DLD1 (cell line): Measurements from ENCODE around the gene BOK.

Experiments used
- in situ Hi-C: cut with HindIII; loops from 2 replicates; pipeline ENCODE4 v1.10.0; 2017; ENCODE audit warnings: low sequenced_read_pairs

The BOK gene

DNA sequence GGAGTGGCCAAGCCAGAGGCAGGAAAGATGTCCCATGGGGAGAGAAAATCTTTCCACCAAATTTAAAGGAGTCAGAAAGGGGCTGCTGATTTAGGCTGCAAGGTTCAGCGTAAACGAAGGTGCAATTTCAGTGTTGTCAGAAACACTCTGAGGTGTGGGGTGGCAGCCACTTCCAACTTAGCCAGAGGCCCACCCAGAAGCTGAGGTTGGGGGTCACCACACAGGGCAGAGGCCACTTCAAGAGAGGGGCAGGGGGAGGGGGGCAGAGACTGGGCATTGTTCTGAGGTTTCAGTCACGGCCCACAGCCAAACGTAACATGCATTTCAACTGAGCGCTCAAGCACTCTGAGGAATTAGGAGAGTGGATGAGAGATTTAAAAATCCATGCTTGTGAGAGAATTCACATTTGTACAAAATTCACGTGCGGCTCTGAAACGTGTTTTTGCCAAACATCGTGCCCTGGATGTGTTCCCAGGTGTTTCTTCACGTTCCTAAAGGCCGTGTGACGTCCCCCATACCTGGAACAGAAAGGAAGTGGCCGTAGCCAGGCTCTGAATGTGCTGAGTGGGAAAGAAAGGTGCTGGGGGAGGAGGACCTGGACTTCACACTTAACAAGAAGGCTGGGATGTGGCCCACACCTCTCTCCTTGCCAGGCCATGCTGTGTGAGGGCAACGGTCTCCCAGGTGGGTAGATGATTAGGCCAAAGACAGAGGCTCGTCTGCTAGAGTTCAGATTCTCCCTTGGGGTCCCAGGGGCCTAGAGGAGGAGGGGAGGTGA, 19.5 kb upstream of the BOK start:
- in situ Hi-C loops: no loop called here

DNA sequence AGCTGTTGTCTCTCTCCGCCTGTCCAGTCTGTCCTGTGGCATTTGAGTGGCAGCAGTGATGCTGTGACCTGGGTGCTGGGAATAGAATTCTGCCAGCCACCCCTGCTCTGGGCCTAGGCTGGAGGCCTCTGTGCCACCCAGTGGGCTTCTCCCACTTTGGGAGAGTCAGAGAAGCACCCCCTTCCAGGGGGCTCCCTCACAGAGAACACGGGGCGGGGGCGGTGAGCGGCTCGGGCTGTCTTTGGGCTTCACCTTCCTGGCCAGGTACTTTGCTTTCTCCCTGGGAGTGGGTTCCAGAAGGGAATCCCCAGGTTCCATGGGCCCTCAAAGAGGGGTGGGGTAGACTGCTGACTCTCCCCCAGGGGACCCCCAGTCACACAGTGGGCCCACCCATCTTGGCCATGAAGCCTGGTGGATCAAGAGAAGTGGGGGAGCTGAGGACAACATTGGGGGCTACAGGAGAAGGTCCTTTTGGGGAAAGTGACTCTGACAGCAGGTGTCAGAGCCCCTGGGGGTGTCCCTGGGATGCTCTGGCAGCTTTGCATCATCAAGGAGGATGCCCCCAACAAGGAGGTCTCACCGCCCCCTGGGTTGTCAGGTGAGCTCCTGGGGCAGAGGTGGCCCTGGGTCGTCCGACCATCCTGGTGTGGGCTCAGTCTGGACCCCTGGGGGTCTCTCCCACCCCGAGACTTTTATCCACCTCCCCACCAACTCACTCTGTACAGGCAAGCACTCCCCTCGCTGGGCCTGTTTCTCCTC, 18.8 kb upstream of the BOK start:
- in situ Hi-C loops: no loop called here

DNA sequence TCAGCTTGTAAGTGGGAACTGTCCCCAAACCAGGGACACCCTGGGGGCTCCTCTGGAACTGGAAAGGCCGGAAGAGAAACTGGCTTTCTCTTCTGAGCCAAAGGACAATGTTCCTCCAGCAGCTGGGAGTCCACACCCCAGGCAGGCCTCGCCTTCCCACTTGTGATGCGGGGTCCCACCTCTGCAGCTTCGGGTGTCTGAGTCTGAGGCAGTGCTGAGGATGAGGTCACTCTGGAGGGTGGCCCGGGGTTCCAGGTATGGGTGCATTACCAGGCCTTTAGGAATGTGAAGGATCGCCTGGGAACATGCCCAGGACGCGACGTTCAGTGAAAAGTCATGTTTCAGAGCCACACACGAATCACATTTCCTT, 18.2 kb upstream of the BOK start:
- in situ Hi-C loops: no loop called here

DNA sequence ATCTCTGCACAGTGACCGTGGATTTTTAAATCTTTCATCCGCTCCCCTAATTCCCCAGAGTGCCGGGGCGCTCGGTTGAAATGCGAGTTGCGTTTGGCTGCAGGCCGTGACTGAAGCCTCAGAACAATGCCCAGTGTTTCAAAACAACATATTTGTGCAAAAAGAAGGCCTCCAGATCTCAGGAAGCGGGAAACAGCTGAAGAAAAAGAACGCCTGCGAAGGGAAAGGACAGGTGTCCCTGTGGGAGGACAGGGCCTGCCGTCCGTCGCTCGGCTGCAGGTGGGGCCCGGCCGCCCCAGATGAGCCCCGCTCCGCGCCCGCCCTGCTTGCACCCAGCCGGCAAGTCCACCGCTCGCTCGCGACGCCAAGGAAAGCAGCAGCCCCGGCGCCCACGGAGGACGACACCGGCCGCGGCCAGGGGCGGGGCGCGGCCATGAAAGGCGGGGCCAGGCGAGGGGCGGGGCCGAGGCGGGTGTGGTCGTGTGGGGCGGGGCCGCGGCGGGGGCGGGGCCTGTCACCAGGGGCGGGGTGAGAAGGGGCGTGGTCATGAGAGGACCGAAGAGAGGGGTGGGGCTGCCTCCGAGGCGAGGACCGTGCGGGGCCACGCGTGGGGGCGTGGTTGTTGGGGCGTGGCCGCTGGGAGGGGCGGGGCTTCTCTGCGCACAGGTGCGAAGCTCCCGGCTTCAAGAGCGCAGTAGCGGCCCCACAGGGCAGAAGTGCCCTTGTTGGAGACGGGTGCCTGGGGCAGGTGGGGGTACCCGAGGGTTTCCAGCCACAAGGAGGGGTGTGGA, 17.6 kb upstream of the BOK start:
- in situ Hi-C loops: no loop called here

DNA sequence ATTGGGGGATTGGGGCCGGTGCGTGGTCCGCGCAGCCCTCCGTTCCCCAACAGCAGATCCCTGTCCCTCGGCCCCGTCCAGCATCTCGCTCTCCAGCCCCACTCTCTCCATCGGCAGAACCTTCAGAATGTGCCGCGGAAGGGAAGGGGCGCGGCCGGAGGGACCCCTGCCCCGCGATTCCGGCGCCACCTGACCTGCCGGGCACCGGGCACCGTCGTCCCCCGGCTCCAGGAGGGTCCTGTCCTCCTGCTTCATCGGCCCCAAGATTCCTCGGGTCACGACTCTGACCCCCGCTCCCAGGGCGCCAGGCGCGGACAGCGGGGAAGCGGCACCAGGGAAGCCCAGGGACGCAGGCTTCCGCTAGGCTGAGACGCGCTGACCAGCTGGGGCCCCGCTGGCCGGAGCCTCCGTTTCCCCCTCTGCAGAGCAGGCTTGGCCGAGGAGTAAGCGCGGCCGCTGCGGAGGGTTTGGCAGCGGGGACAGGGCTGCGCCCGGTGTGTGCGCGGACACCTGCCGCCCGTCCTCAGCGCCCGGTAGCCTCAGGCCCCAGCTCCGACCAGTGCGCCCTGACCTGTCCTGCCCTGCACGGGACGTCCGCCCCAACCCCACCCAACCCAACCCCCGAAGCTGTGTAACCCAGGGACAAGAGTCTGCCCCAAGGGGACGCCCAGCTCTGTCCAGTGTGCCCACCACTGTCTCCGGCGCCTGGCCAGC, 16.8 kb upstream of the BOK start:
- in situ Hi-C loops: no loop called here

- in situ Hi-C loops: no loop called here
These were observed 16.3 kb upstream of the BOK start for GRCh38 chr2:241542278-241542605.

GRCh38 chr2:241545106-241545505, 13.4 kb upstream of the BOK start:
- in situ Hi-C loops: no loop called here

DNA sequence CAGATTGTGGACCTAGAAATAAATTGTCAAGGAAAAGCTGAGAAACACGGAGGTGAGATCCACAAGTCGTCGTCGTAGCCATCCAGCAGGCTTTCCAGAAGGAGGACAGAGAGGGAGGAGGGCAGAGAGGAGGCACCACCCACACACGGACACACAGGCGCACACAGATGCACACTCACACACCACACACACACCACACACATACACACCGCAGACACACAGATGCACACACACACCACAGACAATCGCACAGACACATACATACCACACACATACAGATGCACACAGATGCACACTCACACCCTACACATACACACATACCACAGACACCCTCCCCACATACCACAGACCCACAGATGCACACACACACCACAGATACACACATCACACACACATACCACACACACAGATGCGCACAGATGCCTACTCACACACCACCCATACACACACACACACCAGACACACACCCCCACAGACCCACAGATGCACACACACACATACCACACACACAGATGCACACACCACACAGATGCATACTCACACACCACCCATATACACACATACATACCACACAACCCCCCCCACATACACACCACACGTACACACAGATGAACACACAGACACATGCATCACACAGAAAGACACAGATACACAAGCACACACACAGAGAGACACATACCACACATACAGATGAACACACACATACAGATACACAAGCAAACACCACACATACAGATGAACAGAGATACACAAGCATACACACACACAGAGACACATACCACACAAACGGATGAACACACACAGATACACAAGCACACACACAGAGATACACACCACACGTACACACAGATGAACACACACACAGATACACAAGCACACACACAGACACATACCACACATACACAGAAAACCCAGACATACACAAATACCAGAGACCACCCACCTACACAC, 12.7 kb upstream of the BOK start:
- in situ Hi-C loops: no loop called here

DNA sequence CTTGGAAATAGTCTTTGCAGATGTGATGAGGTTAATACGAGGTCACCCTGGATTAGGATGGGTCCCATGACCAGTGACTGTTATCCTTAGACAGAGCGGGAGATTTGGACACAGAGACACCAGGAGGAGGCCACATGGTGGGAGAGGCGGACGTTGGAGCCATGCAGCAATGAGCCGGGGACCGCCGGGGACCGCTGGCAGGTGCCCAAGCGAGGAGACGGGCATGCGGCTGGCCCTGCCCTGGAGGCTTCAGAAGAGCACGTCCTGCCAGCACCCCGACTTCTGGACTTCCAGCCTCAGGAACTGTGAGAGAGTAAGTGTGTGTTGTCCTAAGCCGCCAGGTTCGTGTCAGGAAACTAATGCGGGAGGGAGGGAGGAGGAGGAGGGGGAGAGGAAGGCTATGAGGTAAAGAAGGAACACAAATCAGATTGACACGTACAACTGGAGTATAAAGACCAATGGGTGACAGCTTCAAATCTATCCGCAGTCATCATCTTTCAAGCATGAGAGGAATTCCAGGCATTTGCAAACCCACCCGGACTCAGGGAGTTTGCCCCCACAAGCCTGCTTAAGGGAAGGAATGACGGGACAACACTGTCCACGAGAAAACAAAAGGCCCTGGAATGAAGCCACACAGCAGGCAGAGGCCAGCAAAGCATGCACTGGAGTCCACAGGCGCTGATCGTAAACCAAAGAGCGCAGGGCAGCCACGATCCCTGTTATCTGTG, 11.6 kb upstream of the BOK start:
- in situ Hi-C loops: no loop called here

DNA sequence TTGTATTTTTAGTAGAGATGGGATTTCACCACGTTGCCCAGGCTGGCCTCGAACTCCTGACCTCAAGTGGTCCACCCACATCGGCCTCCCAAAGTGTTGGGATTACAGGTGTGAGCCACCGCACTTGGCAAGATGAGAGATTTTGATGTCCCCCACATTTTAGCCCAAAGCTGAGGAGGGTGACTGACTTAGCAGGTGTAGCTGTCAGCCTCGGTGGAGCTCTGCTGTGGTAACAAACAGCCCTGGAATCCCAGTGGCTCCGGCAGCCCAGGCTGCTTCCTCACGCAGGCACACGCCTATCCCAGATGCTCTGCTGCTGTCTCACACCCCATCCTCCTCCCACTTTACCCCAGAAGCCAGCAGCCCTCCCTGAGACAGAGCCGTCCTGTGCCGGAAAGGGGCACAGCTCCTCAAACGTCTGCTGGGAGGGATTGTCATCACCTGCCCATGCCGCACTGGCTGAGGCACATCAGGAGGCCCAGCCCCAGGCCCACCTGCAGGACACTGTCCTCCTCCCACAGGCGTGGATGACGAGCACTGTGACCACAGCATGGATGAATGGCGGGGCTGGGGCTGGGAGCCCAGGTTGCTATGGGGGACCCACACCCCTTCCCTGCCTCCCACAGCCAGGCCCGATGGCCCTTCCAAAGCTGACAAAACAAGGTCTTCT, 10.6 kb upstream of the BOK start:
- in situ Hi-C loops: no loop called here

- in situ Hi-C loops: no loop called here
These were observed 10.1 kb upstream of the BOK start for GRCh38 chr2:241548451-241548835.

DNA sequence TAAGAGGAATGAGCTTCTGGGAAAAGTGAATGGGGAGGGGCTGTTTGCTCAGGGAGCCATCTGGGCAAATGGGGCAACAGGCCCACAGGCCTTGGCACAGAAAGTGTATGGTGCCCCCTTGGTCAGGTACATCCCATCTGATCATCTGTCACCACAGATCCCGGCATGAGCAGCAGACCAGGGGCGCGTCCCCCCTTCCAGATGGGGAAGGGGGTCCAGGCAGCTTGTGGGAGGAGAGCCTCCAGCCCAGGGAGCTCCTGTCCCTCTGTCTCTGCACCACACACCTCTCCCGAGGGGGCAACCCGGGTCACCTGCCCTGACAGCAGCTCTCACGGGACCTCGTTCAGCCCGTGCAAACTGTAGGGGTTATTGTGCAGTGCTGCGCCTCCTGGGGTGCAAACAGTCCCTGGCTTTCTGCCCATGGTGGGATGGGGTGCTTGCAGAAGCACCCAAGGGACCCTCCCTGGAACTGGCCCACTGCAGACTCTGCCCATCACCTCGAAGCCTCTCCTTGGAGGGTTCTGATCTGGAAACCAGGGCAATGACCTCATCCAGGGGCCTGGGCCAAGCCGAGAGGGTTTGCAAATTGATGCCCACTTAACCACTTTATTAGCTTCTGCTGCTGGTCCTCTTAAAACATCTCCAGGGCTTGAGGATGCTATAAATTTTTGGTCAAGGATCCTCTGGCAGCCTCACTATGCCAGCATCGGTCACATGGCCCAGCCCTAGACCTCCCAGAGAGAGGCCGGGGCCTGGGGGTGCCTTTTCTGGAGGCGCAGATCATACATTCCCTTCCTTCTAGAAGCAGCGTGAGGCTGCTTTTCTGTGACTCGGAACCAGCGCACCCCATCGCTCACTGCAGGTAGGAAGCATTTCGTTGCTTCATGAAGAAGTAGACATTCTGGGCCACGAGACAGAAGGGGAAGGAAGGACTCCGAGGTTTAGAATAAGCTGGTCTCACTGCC, 7.6 kb upstream of the BOK start:
- in situ Hi-C loops: no loop called here

DNA sequence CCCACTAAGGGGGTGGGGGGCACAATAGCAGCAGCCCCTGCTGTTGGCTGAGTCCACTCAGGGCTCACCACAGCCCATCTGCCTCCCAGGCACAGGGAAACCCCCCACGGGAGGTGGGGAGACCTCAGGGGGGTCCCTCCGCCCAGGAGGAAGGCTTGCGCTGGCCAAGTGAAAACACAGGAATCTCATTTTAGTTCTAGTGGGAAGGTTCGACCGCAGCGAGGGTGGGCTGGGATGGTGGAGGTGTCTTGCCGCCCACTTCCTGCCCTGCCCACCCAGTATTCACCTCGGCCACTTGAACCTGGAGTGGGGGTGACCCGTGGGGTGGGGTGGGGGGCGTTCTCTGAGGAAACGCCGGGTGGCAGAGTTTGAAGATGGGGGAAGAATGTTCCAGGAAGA, 6.9 kb upstream of the BOK start:
- in situ Hi-C loops: no loop called here

DNA sequence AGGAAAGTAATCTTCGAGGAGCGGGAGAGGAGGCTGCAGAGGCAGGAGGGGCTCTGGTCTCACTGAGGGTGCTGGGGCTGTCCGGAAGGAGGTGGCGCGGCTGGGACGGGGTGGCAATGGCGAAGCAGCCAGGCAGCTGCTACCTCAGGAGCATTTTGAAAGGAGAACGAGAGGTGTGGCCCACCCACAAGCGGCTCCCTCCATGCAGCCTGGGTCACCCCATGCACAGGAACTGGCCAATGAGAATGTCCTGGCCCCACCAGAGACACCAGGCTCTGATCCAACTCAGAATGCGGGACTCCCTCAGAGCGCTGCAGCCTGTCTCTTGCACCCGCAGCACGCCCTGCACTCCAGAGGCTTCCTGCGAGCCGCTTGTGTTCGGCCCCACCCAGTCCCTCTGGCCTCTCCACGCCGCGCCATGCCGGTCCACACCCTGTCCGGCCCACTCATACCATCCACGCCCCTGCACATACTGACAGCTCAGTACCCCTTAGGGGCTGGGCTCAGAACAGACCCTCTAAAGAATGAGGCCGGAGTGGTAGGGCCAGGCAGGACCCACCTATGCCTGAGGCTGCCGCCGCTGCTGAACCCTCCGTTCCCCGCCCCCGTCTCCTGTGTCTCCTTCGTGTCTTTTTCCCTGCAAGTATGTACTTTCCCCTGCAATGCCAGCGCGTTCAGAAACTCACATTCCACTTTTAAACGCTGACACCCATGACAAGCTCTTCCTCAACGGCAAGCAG, 6.4 kb upstream of the BOK start:
- in situ Hi-C loops: no loop called here

DNA sequence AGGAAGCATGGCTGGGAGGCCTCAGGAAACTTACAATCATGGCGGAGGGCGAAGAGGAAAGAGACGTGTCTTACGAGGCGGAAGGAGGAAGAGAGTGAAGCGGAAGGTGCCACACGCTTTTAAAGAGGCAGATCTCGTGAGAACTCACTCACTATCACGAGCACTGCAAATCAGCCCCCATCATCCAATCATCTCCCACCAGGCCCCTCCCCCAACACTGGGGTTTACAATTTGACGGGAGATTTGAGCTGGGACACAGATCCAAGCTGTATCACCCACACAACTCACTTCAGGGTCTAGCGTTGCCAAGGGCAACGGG, 5.1 kb upstream of the BOK start:
- in situ Hi-C loops: no loop called here

DNA sequence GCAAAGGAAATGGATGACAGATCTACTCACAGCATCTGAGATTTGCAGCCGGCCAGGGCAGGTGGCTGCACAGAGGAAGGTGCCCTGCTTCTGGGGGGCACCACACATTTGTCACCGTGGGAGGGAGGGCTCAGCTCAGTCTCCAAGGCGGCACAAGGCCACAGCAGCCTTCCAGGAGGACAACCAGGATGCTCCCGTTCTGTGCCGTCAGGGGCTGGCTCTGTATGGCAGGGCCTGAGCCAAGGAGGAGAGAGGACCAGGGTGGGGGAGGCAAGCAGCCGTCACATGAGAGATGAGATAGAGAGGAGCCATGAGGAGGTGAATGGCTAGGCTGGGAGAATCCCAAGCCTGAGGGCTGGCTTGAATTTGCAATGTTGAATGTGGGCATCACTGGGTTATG, 4.6 kb upstream of the BOK start:
- in situ Hi-C loops: no loop called here

DNA sequence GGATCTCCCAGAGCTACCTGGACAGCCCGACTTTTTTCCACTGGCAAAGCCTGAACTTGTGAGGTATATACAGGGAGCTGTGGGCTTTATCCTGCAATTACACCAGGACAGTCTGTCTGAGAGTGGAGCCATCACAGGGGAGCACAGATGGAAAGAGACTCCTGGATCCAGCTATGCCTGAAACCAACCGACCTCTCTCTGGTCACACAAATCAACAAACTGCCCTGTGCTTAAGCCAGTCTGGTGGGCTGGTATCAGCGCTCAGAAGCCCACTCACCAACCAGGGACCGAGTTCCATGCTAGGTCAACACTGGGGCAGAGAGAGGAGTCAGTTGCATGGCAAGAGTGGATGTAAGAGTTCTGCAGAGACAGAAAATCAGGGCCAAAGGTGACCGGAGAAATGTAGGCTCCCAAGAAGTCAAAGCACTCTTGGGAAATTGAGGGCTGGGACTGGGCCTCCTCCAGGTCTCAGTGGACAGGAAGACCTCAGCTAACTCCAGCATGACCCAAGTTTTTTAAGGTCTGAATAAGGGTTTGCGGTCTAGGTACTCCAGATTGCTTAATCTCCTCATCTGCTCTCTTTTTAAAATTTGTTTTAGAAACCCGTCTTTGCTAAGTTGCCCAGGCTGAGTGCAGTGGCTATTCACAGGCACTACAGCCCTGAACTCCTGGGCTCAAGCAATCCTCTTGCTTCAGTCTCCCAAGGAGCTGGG, 3.8 kb upstream of the BOK start:
- in situ Hi-C loops: no loop called here
